A549 (cell line): Measurements from ENCODE around the gene ZNF219. TPM values are rescaled to one million over a fixed set of nuclear protein-coding genes. Genes with fewer than 3 reads are reported as not detected.
A peak's percentile ranks its signal among the peaks of the same experiment; 100 is the strongest.

Experiments
- ATAC-seq, 2 experiments: fragments of 200-7000 bp in 1 of 2; fragments of >200 bp in 1 of 2; cut with Nextera tagmentation in 1 of 2; cut with Tn5 transposase in 1 of 2; 3 replicates each; pipeline versions ENCODE4 v1.8.0 to v1.9.1; 2018 to 2020; ENCODE audit warnings: mild to moderate bottlenecking in 1 of 2, moderate library complexity in 1 of 2
- CTCF ChIA-PET: fragments of 300-600 bp; sonication (Branson Sonifier 250); formaldehyde crosslinking; extraction: SDS; loops from one replicate; lab custom pipeline; 2021; ENCODE audit warnings: antibody characterized with exemption, inconsistent platforms; lab: Yijun Ruan, JAX
- POLR2A ChIA-PET: fragments of 350-600 bp; formaldehyde crosslinking; extraction: SDS; loops from one replicate; lab custom pipeline; 2021; ENCODE audit warnings: antibody characterized with exemption, inconsistent platforms; lab: Yijun Ruan, JAX
- DNase-seq, 2 experiments: peaks; one replicate each; pipeline versions ENCODE4 v3.0.0 to v3.0.0-alpha.2; 2011 to 2016; ENCODE audit warnings: low read depth in 1 of 2, low spot score in 1 of 2
- FAIRE-seq: peaks from 2 replicates; lab custom pipeline; 2011; peaks lifted over from hg19 to GRCh38; lab: Jason Lieb, UNC
- H3K27ac ChIP-seq, 2 experiments: fragments of >200 bp; sonication (Bioruptor Twin); formaldehyde crosslinking; 3 replicates each; pipeline ENCODE4 v1.5.1; 2016 to 2017
- H3K4me1 ChIP-seq: fragments of >200 bp; sonication (Bioruptor Twin); formaldehyde crosslinking; 3 replicates; pipeline ENCODE4 v1.6.1; 2016
- H3K4me2 ChIP-seq: fragments of >200 bp; sonication (Bioruptor Twin); formaldehyde crosslinking; 3 replicates; pipeline ENCODE4 v1.6.1; 2016
- H3K4me3 ChIP-seq: fragments of >200 bp; sonication (Bioruptor Twin); formaldehyde crosslinking; 3 replicates; pipeline ENCODE4 v1.5.1; 2016
- H3K9me3 ChIP-seq: fragments of >200 bp; sonication (Bioruptor Twin); formaldehyde crosslinking; 3 replicates; pipeline ENCODE4 v1.6.1; 2016
- CBX8 ChIP-seq: fragments of 200-600 bp; sonication (generic); IDR thresholded peaks from 2 replicates; pipeline ENCODE4 v1.6.1; 2016
- EHF ChIP-seq: fragments of 250-450 bp; sonication (Bioruptor Pico); IDR thresholded peaks from 2 replicates; pipeline ENCODE4 v1.5.0; 2020; ENCODE audit warnings: mild to moderate bottlenecking
- ELK1 ChIP-seq: fragments of 150-350 bp; IDR thresholded peaks from 2 replicates; pipeline ENCODE4 v1.6.1; 2014; ENCODE audit warnings: low read depth, mild to moderate bottlenecking, low read length
- ESRRA ChIP-seq: fragments of 150-350 bp; IDR thresholded peaks from 2 replicates; pipeline ENCODE4 v1.6.1; 2014; ENCODE audit warnings: mild to moderate bottlenecking, low read length, borderline replicate concordance
- FOSB ChIP-seq: fragments of 250-450 bp; sonication (Bioruptor Pico); IDR thresholded peaks from 2 replicates; pipeline ENCODE4 v1.5.0; 2020; ENCODE audit warnings: mild to moderate bottlenecking, moderate library complexity
- FOSL2 ChIP-seq, 2 experiments: fragments of 450-650 bp in 1 of 2; fragments of >200 bp in 1 of 2; sonication (Bioruptor Twin) in 1 of 2; formaldehyde crosslinking; IDR thresholded peaks; 2 replicates each; pipeline versions ENCODE4 v1.5.0 to v1.6.1; 2016 to 2020; ENCODE audit warnings: mild to moderate bottlenecking in 1 of 2, moderate library complexity in 1 of 2
- HOXA7 ChIP-seq: fragments of 250-450 bp; sonication (Bioruptor Pico); IDR thresholded peaks from 2 replicates; pipeline ENCODE4 v1.5.0; 2020; ENCODE audit warnings: mild to moderate bottlenecking, moderate library complexity
- KDM5A ChIP-seq: fragments of 200-600 bp; sonication (generic); IDR thresholded peaks from 2 replicates; pipeline ENCODE4 v1.6.1; 2016; ENCODE audit warnings: antibody characterized with exemption, mild to moderate bottlenecking
- NPAS2 ChIP-seq: fragments of 250-450 bp; sonication (Bioruptor Pico); IDR thresholded peaks from 2 replicates; pipeline ENCODE4 v1.8.0; 2022; ENCODE audit warnings: mild to moderate bottlenecking, moderate library complexity, borderline replicate concordance
- SMC3 ChIP-seq: fragments of >200 bp; sonication (Bioruptor Twin); formaldehyde crosslinking; IDR thresholded peaks from 3 replicates; pipeline ENCODE4 v1.6.1; 2018; ENCODE audit warnings: inconsistent platforms
- TP53 ChIP-seq: fragments of 250-450 bp; sonication (Bioruptor Pico); IDR thresholded peaks from 2 replicates; pipeline ENCODE4 v1.5.0; 2021; ENCODE audit warnings: mild to moderate bottlenecking, moderate library complexity
- ZC3H11A ChIP-seq: fragments of 450-650 bp; IDR thresholded peaks from 2 replicates; pipeline ENCODE4 v1.6.1; 2014; ENCODE audit warnings: antibody characterized with exemption, mild to moderate bottlenecking
- ZNF302 ChIP-seq: fragments of 250-450 bp; sonication (Bioruptor Pico); IDR thresholded peaks from 2 replicates; pipeline ENCODE4 v1.9.0; 2021; ENCODE audit warnings: inconsistent platforms, mild to moderate bottlenecking, moderate library complexity
- WGBS: methylation state at CpG from one replicate; pipeline ENCODE4 v1.1.6; 2017; ENCODE audit errors: missing lambda C conversion rate; 5-methylcytosine and 5-hydroxymethylcytosine counted together
- polyA plus RNA-seq, 4 experiments: library from polyadenylated mRNA; depleted of rRNA in 3 of 4; stranded (reverse); fragments of >200 nt; fragmentation: RNase III in 1 of 4; extraction: RNeasy Plus Mini Kit Qiagen cat#74134 plus additional on column Dnase treatment in 1 of 4; gene quantifications; 2 replicates in 3 of 4; 3 replicates in 1 of 4; pipeline ENCODE4 v1.2.3, GENCODE V29; 2011 to 2017
- small RNA-seq, 6 experiments: library from RNA; depleted of rRNA; stranded (forward); fragments of <200 nt; gene quantifications; one replicate each; pipeline ENCODE3, GENCODE V24; 2012
- TF ChIP-seq, protein P1 (sequence below): fragments of 450-650 bp; IDR thresholded peaks from 2 replicates; pipeline ENCODE4 v1.6.1; 2014; ENCODE audit warnings: antibody characterized with exemption
- TF ChIP-seq, protein P2 (sequence below): IDR thresholded peaks from 2 replicates; pipeline ENCODE4 v1.6.1; 2012
- TF ChIP-seq, protein P3 (sequence below): fragments of >200 bp; sonication (Bioruptor Twin); formaldehyde crosslinking; IDR thresholded peaks from 3 replicates; pipeline ENCODE4 v1.5.1; 2016

Gene ZNF219
- polyA plus RNA-seq, 2 of the 4 experiments (the other 2 are of a cell fraction), result 17.3 to 31.0 TPM

- Histone ChIP-seq H3K9me3 (no peaks in the 10 kb centered on the region), H3K4me1 (no peaks in the 10 kb centered on the region), H3K27ac (no peak overlapping the region), H3K4me2 (no peak overlapping the region), H3K4me3 (no peak overlapping the region)
- DNase-seq (no peak), ATAC-seq (peak in 1 of 2 experiments; percentile 17; a peak in 3 of 6 replicates), FAIRE-seq (no peak)
- TF ChIP-seq EHF (CRISPR knock-in tag) (no peak), TP53 (CRISPR knock-in tag) (no peak), ZC3H11A (no peak), SMC3 (no peak), KDM5A (no peak), ZNF302 (no peak), FOSB (CRISPR knock-in tag) (no peak), ELK1 (no peak), CBX8 (no peak), ESRRA (no peak), FOSL2 (IDR thresholded peaks at IDR 0.05) (no peak), FOSL2 (CRISPR knock-in tag; IDR thresholded peaks at IDR 0.05) (no peak), NPAS2 (CRISPR knock-in tag) (no peak), HOXA7 (CRISPR knock-in tag) (no peak)
- TF ChIP-seq, protein P1, sequence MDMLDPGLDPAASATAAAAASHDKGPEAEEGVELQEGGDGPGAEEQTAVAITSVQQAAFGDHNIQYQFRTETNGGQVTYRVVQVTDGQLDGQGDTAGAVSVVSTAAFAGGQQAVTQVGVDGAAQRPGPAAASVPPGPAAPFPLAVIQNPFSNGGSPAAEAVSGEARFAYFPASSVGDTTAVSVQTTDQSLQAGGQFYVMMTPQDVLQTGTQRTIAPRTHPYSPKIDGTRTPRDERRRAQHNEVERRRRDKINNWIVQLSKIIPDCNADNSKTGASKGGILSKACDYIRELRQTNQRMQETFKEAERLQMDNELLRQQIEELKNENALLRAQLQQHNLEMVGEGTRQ, result no peak
- TF ChIP-seq, protein P2, sequence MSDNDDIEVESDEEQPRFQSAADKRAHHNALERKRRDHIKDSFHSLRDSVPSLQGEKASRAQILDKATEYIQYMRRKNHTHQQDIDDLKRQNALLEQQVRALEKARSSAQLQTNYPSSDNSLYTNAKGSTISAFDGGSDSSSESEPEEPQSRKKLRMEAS, result no peak
- TF ChIP-seq, protein P3, sequence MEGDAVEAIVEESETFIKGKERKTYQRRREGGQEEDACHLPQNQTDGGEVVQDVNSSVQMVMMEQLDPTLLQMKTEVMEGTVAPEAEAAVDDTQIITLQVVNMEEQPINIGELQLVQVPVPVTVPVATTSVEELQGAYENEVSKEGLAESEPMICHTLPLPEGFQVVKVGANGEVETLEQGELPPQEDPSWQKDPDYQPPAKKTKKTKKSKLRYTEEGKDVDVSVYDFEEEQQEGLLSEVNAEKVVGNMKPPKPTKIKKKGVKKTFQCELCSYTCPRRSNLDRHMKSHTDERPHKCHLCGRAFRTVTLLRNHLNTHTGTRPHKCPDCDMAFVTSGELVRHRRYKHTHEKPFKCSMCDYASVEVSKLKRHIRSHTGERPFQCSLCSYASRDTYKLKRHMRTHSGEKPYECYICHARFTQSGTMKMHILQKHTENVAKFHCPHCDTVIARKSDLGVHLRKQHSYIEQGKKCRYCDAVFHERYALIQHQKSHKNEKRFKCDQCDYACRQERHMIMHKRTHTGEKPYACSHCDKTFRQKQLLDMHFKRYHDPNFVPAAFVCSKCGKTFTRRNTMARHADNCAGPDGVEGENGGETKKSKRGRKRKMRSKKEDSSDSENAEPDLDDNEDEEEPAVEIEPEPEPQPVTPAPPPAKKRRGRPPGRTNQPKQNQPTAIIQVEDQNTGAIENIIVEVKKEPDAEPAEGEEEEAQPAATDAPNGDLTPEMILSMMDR, result no peak
- CTCF ChIA-PET, result interaction anchor here (0.6 to 7.3 kb wide), 49 partner anchors 8 to 1114 kb away, joined by 3 to 323 read pairs (median 5); partner anchors contain the start of genes ARHGEF40, NDRG2, RNASE8 and TPPP2
- 55% methylated on average over 8 of the region's 8 CpGs for WGBS
- POLR2A ChIA-PET, result interaction anchor here (1.4 kb wide), 1 partner anchor 26 kb away, joined by 5 read pairs; no protein-coding TSS in a partner anchor
Observed at GRCh38 chr14:21040370-21040925, 58.0 kb downstream of the ZNF219 start.

Small RNA genes within 50 kb of the gene (small RNA-seq; reads per million reads assigned to genes)
- gene RNU6-252P, result 0 reads per million in 6 experiments

Other genes starting within 250 kb of the ZNF219 start
- gene RNASE3, start 207.3 kb downstream of the ZNF219 start, polyA plus RNA-seq (2011; rRNA removed), result not detected in 2 replicates
- not detected in 3 replicates for gene RNASE3, start 207.3 kb downstream of the ZNF219 start, polyA plus RNA-seq (2017; fragmentation: RNase III; extraction: RNeasy Plus Mini Kit Qiagen cat#74134 plus additional on column Dnase treatment)
- gene RNASE2, start 143.2 kb downstream of the ZNF219 start, polyA plus RNA-seq (2011; rRNA removed), result not detected in 2 replicates
- gene RNASE2, start 143.2 kb downstream of the ZNF219 start, polyA plus RNA-seq (2017; fragmentation: RNase III; extraction: RNeasy Plus Mini Kit Qiagen cat#74134 plus additional on column Dnase treatment), result not detected in 3 replicates
- gene METTL17, start 108.7 kb downstream of the ZNF219 start, polyA plus RNA-seq (2011; rRNA removed), result 116 and 126 TPM in 2 replicates
- 81.4 to 83.1 TPM (median 81.9 TPM) in 3 replicates for gene METTL17, start 108.7 kb downstream of the ZNF219 start, polyA plus RNA-seq (2017; fragmentation: RNase III; extraction: RNeasy Plus Mini Kit Qiagen cat#74134 plus additional on column Dnase treatment)
- gene SLC39A2, start 99.4 kb downstream of the ZNF219 start, polyA plus RNA-seq (2011; rRNA removed), result 0.09 TPM in 1 of 2 replicates, not detected in the other
- gene SLC39A2, start 99.4 kb downstream of the ZNF219 start, polyA plus RNA-seq (2017; fragmentation: RNase III; extraction: RNeasy Plus Mini Kit Qiagen cat#74134 plus additional on column Dnase treatment), result 0.07 to 0.17 TPM in 2 of 3 replicates, not detected in the other
- gene NDRG2, start 73.6 kb downstream of the ZNF219 start, polyA plus RNA-seq (2011; rRNA removed), result 6.8 and 8.8 TPM in 2 replicates
- 3.6 to 4.7 TPM (median 4.1 TPM) in 3 replicates for gene NDRG2, start 73.6 kb downstream of the ZNF219 start, polyA plus RNA-seq (2017; fragmentation: RNase III; extraction: RNeasy Plus Mini Kit Qiagen cat#74134 plus additional on column Dnase treatment)
- not detected in 2 replicates for gene TPPP2, start 68.4 kb downstream of the ZNF219 start, polyA plus RNA-seq (2011; rRNA removed)
- gene TPPP2, start 68.4 kb downstream of the ZNF219 start, polyA plus RNA-seq (2017; fragmentation: RNase III; extraction: RNeasy Plus Mini Kit Qiagen cat#74134 plus additional on column Dnase treatment), result not detected in 3 replicates
- not detected in 2 replicates for gene RNASE13, start 63.8 kb downstream of the ZNF219 start, polyA plus RNA-seq (2011; rRNA removed)
- not detected in 3 replicates for gene RNASE13, start 63.8 kb downstream of the ZNF219 start, polyA plus RNA-seq (2017; fragmentation: RNase III; extraction: RNeasy Plus Mini Kit Qiagen cat#74134 plus additional on column Dnase treatment)
- not detected in 2 replicates for gene RNASE7, start 56.3 kb downstream of the ZNF219 start, polyA plus RNA-seq (2011; rRNA removed)
- not detected in 3 replicates for gene RNASE7, start 56.3 kb downstream of the ZNF219 start, polyA plus RNA-seq (2017; fragmentation: RNase III; extraction: RNeasy Plus Mini Kit Qiagen cat#74134 plus additional on column Dnase treatment)
- not detected in 2 replicates for gene RNASE8, start 40.8 kb downstream of the ZNF219 start, polyA plus RNA-seq (2011; rRNA removed)
- gene RNASE8, start 40.8 kb downstream of the ZNF219 start, polyA plus RNA-seq (2017; fragmentation: RNase III; extraction: RNeasy Plus Mini Kit Qiagen cat#74134 plus additional on column Dnase treatment), result not detected in 3 replicates
- gene ARHGEF40, start 28.4 kb downstream of the ZNF219 start, polyA plus RNA-seq (2011; rRNA removed), result 7.8 and 12.9 TPM in 2 replicates
- gene ARHGEF40, start 28.4 kb downstream of the ZNF219 start, polyA plus RNA-seq (2017; fragmentation: RNase III; extraction: RNeasy Plus Mini Kit Qiagen cat#74134 plus additional on column Dnase treatment), result 7.9 to 9.9 TPM (median 9.6 TPM) in 3 replicates
- 0.81 and 1.0 TPM in 2 replicates for gene TMEM253, start 2.4 kb upstream of the ZNF219 start, polyA plus RNA-seq (2011; rRNA removed)
- 0.54 to 0.83 TPM (median 0.64 TPM) in 3 replicates for gene TMEM253, start 2.4 kb upstream of the ZNF219 start, polyA plus RNA-seq (2017; fragmentation: RNase III; extraction: RNeasy Plus Mini Kit Qiagen cat#74134 plus additional on column Dnase treatment)
- gene OR5AU1, start 57.4 kb upstream of the ZNF219 start, polyA plus RNA-seq (2011; rRNA removed), result not detected in 2 replicates
- not detected in 3 replicates for gene OR5AU1, start 57.4 kb upstream of the ZNF219 start, polyA plus RNA-seq (2017; fragmentation: RNase III; extraction: RNeasy Plus Mini Kit Qiagen cat#74134 plus additional on column Dnase treatment)
- 1,057 and 1,207 TPM in 2 replicates for gene HNRNPC, start 170.8 kb upstream of the ZNF219 start, polyA plus RNA-seq (2011; rRNA removed)
- gene HNRNPC, start 170.8 kb upstream of the ZNF219 start, polyA plus RNA-seq (2017; fragmentation: RNase III; extraction: RNeasy Plus Mini Kit Qiagen cat#74134 plus additional on column Dnase treatment), result 1,069 to 1,196 TPM (median 1,087 TPM) in 3 replicates
- gene RPGRIP1, start 181.4 kb upstream of the ZNF219 start, polyA plus RNA-seq (2011; rRNA removed), result 0.87 and 1.5 TPM in 2 replicates
- gene RPGRIP1, start 181.4 kb upstream of the ZNF219 start, polyA plus RNA-seq (2017; fragmentation: RNase III; extraction: RNeasy Plus Mini Kit Qiagen cat#74134 plus additional on column Dnase treatment), result 0.26 to 0.37 TPM (median 0.26 TPM) in 3 replicates